HT1080 (cell line): ENCODE data around the gene AFMID. TPM values are rescaled to one million over a fixed set of nuclear protein-coding genes. Genes with fewer than 3 reads are reported as not detected.
"Not testable (repeated sequence)": the region's sequence is repeated elsewhere in the genome, so short reads cannot be mapped to it uniquely, and the experiment has no call there.

Source experiments
- DNase-seq: peaks from one replicate; pipeline ENCODE4 v3.0.0-alpha.2; 2015; ENCODE audit warnings: low read depth
- total RNA-seq: library from RNA; depleted of rRNA; stranded (reverse); fragments of >200 nt; shearing (Covaris generic); gene quantifications from 2 replicates; pipeline ENCODE4 v1.2.3, GENCODE V29; 2014

AFMID gene
- total RNA-seq, 1 experiment from 2014 or later = 37.2 TPM

DNA sequence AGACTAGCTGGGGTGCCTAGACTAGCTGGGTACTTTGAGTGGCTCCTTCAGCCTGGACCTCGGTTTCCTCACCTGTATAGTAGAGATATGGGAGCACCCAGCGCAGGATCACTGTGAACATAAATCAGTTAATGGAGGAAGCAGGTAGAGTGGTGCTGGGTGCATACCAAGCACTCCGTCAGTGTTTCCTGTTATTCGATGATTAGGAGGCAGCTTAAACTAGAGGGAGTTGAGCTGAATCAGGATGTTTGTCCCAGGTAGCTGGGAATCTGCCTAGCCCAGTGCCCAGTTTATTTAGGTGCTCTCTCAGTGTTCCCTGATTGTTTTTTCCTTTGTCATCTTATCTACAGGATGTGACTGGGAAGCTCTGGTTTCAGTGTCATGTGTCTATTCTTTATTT lies 35.9 kb downstream of the AFMID start:
- no peak for DNase-seq

GRCh38 chr17:78223765-78224164 lies 36.6 kb downstream of the AFMID start:
- DNase-seq = no peak

DNA sequence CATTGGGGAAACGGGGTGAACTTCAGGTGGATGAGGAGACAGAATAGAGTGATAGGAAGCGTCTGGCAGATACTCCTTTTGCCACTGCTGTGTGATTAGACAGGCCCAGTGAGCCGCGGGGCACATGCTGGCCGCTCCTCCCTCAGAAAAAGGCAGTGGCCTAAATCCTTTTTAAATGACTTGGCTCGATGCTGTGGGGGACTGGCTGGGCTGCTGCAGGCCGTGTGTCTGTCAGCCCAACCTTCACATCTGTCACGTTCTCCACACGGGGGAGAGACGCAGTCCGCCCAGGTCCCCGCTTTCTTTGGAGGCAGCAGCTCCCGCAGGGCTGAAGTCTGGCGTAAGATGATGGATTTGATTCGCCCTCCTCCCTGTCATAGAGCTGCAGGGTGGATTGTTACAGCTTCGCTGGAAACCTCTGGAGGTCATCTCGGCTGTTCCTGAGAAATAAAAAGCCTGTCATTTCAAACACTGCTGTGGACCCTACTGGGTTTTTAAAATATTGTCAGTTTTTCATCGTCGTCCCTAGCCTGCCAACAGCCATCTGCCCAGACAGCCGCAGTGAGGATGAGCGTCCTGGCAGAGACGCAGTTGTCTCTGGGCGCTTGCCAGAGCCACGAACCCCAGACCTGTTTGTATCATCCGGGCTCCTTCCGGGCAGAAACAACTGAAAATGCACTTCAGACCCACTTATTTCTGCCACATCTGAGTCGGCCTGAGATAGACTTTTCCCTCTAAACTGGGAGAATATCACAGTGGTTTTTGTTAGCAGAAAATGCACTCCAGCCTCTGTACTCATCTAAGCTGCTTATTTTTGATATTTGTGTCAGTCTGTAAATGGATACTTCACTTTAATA lies 37.3 kb downstream of the AFMID start:
- no peak for DNase-seq

- DNase-seq = no peak
Measured at GRCh38 chr17:78225088-78225865, 38.1 kb downstream of the AFMID start.

DNA sequence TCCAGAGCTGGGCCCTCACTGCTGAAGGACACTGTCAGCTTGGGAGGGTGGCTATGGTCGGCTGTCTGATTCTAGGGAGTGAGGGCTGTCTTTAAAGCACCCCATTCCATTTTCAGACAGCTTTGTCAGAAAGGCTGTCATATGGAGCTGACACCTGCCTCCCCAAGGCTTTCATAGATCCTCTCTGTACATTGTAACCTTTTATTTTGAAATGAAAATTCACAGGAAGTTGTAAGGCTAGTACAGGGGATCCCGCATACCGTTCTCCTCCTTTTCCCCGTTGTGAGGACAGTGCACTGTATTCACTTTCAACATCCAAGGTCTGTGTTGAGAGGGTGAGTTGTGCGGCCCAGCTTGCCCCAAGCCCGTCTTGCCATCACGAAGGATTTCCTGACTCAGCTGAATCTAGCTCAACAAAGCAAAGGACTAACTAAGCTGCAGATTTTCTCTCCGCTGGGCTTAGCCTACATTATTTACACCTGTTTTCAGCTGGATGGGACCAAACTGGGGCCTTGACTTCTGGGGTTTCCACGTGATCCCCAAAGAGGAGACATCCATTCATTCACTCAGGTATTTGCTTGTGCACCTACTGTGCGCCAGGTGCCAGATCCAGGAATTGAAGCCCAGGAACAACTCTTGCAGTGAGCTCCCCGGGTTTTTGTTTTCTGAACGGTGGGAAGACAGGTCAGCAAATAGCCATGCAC lies 39.0 kb downstream of the AFMID start:
- DNase-seq = no peak

DNA sequence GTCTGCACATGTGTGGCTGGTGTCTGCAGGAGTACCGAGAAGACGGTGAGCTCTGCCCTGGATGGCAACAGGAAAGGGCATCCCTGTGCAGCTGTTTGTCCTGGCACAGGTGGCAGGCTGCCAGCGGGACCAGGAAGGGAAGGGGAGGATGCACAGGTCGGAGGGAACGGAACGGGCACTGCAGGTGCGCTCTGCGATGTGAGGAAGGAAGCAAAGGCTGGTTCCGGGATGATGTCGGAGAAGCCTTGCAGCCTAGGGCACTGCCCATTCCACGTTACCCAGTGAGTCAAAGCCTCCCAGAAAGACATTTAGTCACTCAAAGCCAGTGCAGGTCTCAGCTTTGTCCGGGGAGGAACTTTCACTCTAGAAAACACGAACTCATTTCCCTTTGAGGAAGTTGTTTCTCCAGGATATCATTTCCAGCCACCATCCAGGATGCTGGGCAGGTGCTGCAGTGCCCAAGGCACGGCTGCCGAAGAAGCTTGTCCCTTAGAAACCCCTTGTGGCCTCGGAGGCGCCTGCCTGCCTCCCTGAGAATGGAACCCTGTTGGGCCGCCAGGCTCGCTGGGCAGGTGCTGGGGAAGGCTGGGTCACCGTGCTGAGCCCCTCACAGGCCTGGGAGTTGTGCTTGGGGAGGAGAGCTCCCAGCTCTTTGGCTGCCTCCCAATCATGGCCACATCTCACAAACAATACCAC lies 39.7 kb downstream of the AFMID start:
- peak; percentile 61 for DNase-seq

GRCh38 chr17:78227455-78227916 lies 40.3 kb downstream of the AFMID start:
- DNase-seq = peak; percentile 36

GRCh38 chr17:78228176-78228575 lies 41.0 kb downstream of the AFMID start:
- DNase-seq = no peak

DNA sequence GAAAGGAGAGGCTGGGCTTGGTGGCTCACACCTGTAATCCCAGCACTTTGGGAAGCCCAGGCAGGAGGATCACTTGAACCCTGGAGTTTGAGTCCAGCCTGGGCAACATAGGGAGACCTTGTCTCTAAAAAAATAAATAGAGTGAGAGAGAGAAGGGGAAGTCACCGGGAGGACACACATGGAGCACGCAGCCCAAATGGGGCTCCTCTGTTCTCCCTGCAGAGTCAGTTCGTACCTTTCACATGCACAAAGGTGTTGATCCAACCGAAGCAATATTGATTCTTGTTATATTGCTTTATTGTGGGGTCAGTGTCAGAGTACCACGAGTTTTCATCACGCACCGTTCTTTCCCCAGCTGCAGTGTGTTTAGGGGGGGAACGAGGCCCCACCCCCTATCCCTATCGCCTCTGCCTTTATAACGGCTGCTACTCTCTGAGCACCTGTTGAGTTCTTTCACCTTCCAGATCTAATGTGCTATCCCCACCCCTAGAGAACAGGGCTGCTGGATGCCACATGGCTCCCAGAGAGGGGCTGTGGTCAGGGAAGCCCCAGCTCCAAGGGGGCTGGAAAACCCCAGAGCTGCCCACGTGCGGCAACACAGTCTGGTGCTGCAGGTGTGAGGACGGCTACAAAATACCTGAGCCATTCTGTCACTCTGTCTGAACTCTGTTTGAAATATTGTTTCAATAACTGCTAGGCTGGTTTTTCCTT lies 43.2 kb downstream of the AFMID start:
- DNase-seq = no peak

GRCh38 chr17:78230996-78231935 lies 44.1 kb downstream of the AFMID start, which contains the start of gene TMEM235:
TMEM235 (plus strand) TSS chr17:78231631; CDS start chr17:78232024, 393 bp downstream.
- no peak for DNase-seq

GRCh38 chr17:78231991-78232858 lies 45.1 kb downstream of the AFMID start:
- DNase-seq = no peak

DNA sequence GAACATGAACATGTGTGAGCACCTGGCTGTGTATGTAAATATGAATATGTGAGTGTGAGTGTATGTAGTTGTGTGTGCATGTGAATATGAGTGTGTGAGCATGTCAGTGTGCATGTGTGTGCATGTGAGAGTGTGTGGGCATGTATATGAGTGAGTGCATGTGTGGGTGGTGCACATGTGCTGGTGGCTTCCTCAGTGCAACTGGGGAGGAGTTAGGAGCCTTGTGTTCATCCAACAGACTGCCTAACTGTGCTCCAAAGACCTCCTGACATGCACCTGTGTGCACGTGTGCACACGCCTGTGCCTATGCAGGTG lies 45.7 kb downstream of the AFMID start:
- DNase-seq = no peak

DNA sequence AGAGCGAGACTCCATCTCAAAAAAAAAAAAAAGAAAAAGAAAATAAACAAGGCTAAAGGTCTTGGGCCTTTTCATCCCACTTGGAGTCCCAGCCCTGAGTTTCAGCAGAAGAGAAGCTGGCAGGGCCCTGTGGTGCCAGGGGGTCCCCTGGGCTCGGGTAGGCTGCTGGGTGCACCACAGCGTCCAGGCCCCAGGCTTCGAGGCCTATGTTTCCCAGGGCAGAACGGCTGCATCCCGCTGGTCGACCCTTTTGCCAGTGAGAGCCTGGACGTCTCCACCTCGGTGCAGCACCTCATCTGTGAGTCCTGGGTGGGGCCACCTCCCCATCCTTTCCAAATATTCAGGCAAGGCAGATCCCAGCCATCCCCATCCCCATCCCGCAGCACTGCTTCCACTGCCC lies 46.5 kb downstream of the AFMID start:
- no peak for DNase-seq

DNA sequence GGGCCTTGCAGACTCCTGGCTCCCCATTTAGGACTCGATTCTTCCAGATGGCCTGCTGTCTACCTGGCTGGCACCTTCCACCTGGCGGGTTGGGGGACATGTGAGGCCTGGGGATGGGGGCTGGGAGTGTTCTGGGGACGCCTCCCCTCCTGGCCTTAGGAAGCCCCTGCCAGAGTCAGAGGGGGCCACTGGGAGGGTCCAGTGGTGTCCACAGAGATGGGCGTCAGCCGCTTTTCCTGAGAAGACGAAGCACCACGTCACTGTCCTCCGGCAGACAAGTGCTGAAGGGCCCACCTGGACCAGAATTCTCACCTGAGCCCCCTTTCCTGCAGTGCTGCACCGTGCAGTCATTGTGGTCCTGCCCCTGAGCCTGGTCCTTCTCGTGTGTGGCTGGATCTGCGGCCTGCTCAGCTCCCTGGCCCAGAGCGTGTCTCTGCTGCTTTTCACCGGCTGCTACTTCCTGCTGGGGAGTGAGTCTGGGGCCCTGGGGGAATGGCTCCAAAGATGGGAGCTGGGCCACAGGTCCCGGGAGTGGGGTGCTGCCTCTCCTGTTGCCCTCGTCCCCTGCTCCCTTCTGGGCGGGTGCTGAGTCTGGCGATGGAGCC lies 47.2 kb downstream of the AFMID start:
- DNase-seq = no peak

- DNase-seq = not testable (repeated sequence)
Measured at GRCh38 chr17:78235022-78235421, 47.9 kb downstream of the AFMID start.

- DNase-seq = no peak
Measured at GRCh38 chr17:78235885-78236284, 48.7 kb downstream of the AFMID start.

DNA sequence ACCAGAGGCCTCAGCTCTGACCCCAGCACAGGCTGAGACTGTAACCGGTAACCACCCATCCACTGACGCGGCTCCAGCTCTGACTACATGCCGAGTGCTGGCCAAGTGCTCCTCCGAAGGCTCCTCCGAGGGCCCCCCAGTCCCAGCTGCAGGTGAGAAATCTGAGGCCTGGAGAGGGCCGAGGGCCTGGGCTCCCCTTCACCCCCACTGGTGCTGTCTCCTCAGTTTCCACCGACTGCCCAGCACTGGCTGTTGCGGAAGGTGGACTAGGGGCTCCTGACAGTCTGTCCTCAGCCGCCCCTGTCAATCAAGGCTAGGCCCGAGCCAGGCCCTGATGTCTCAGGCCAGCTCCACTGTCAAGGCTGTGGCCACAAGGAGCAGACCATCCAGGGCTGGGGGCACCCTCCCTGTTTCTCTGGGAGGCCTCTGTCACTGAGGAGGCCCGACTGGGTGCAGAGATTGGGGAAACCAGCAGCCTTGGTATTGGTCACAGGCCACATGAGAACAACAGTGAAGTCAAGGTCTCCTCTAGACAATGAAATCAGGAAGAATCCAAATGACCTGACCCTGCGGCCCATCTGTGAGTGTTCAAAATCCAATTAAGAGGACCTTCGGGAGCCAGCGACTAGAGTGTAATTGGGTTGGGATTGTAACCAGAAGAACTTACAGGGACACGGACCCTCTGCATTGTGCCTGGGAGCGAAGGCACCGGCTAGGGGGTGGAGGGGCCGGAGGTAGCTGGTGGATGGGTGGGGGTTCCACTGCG lies 49.4 kb downstream of the AFMID start:
- no peak for DNase-seq
